ENCODE measurements around the gene POP7. TPM values are rescaled to one million over a fixed set of nuclear protein-coding genes. Genes with fewer than 3 reads are reported as not detected.
"Not testable (repeated sequence)": the region's sequence is repeated elsewhere in the genome, so short reads cannot be mapped to it uniquely, and the experiment has no call there.

Gene POP7
- total RNA-seq, 2 donors from 2014 or later: 17.1 to 20.8 TPM

DNA sequence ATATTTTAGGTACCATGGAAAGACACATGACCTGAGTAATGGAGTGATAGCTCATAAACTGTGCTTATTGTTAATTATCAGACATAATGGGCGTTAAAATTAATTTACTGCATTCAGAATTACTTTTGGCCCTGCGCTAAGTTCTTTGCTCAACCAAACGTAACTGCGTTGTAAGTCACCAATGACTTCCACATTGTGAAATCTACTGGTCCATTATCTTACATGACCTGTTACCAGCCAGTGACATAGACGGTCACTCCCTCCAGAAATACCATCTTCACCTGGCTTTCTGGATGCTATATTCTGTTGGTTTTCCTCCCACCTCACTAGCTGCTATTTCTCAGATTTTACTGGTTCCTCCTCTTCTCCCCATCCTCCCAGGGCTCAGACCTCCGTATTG is 6.9 kb upstream of the POP7 start:
- 57 to 62% methylated on average over 5 to 6 of the region's 6 CpGs for WGBS, 2 donors
- no peak for ATAC-seq
- DNase-seq: no peak
- intact Hi-C loops (cut with DNase I): no loop called here
- H3K27ac ChIP-seq: no peak overlapping the region
- no peaks in the 10 kb centered on the region for H3K9me3 ChIP-seq
- H3K4me1 ChIP-seq: peaks cover 5% of the 10 kb centered on the region
- no peaks in the 10 kb centered on the region for H3K36me3 ChIP-seq (replicated peaks in 1 of 2; ENCODE audit: insufficient read depth in 1 of 2, low read depth in 2 of 2)
- no peak for TF ChIP-seq CTCF (IDR thresholded peaks at IDR 0.05)
- TF ChIP-seq POLR2A (IDR thresholded peaks at IDR 0.05): no peak
- H3K4me3 ChIP-seq: no peak overlapping the region
- H3K27me3 ChIP-seq: no peaks in the 10 kb centered on the region

- intact Hi-C loops (cut with DNase I): loop anchor here (5.0 kb wide), 1 partner anchor 151 kb away; the partner anchor contains the start of gene SLC12A9
- H3K4me1 ChIP-seq; DNase-seq; H3K36me3 ChIP-seq (replicated peaks in 1 of 2; ENCODE audit: insufficient read depth in 1 of 2, low read depth in 2 of 2); ATAC-seq; H3K27me3 ChIP-seq; H3K9me3 ChIP-seq; H3K4me3 ChIP-seq; H3K27ac ChIP-seq: not testable (repeated sequence)
- 65 to 66% methylated on average over 3 of the region's 3 CpGs for WGBS, 2 donors
These were observed 4.8 kb upstream of the POP7 start for GRCh38 chr7:100701089-100701488.

DNA sequence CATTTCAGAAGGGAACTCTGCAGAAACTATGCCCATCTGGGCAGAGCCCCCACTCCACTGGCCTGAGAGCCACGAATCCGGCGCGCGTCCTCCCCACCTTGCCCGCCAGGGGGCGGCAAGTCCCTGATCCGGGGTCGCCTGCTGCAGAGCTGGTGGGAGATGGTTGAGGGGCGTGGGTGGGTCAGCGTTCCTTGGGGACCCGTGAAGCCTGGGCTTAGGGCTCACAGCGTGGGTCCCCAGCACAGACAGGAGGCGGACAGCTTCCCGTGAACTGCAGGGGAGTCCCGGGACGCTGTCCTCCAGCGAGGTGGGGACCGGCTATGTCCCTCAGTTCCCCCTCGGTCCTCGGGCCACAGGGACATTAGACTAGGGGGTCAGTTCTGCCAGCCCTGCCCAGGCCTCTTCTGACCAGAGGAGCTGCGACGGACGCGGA is 585 bp upstream of the POP7 start:
- no peak for TF ChIP-seq POLR2A (IDR thresholded peaks at IDR 0.05)
- peak; percentile 83 to 93 (median 88) for TF ChIP-seq CTCF (IDR thresholded peaks at IDR 0.05)
- ATAC-seq (peak; percentile 65), DNase-seq (peak; percentile 73 to 84 (median 78))
- Histone ChIP-seq H3K9me3 (no peaks in the 10 kb centered on the region), H3K27ac (peak overlapping the region; percentile 81 to 91 (median 86)), H3K4me1 (peaks cover 23% of the 10 kb centered on the region), H3K27me3 (no peaks in the 10 kb centered on the region), H3K4me3 (peak overlapping the region; percentile 54 to 96), H3K36me3 (replicated peaks in 1 of 2; ENCODE audit: insufficient read depth in 1 of 2, low read depth in 2 of 2) (no peaks in the 10 kb centered on the region)
- intact Hi-C loops (cut with DNase I): no loop called here
- 0% methylated on average over 9 to 22 of the region's 25 CpGs for WGBS, 2 donors

GRCh38 chr7:100706672-100707311 is 871 bp downstream of the POP7 start:
- intact Hi-C loops (cut with DNase I): no loop called here
- 15 to 27% methylated on average over 19 to 34 of the region's 34 CpGs for WGBS, 2 donors
- DNase-seq (peak in 3 of 4 donors; percentile 45 to 50 (median 48)), ATAC-seq (no peak)
- Histone ChIP-seq H3K4me3 (peak overlapping the region; percentile 72 to 96), H3K27me3 (no peaks in the 10 kb centered on the region), H3K27ac (peak overlapping the region in 3 of 4 donors; percentile 81 to 91 (median 89)), H3K9me3 (no peaks in the 10 kb centered on the region), H3K36me3 (replicated peaks in 1 of 2; ENCODE audit: insufficient read depth in 1 of 2, low read depth in 2 of 2) (no peaks in the 10 kb centered on the region), H3K4me1 (peaks cover 23% of the 10 kb centered on the region)
- TF ChIP-seq CTCF (IDR thresholded peaks at IDR 0.05) (no peak), POLR2A (IDR thresholded peaks at IDR 0.05) (no peak)

GRCh38 chr7:100708395-100708794 is 2.5 kb downstream of the POP7 start:
- H3K27ac ChIP-seq: no peak overlapping the region
- peaks cover 23% of the 10 kb centered on the region for H3K4me1 ChIP-seq
- no peak for TF ChIP-seq CTCF (IDR thresholded peaks at IDR 0.05)
- no peak for TF ChIP-seq POLR2A (IDR thresholded peaks at IDR 0.05)
- WGBS, 2 donors: 76 to 83% methylated on average over 6 of the region's 6 CpGs
- no peaks in the 10 kb centered on the region for H3K36me3 ChIP-seq (replicated peaks in 1 of 2; ENCODE audit: insufficient read depth in 1 of 2, low read depth in 2 of 2)
- no peak overlapping the region for H3K4me3 ChIP-seq
- H3K27me3 ChIP-seq: no peaks in the 10 kb centered on the region
- no peaks in the 10 kb centered on the region for H3K9me3 ChIP-seq
- ATAC-seq (no peak), DNase-seq (no peak)
- intact Hi-C loops (cut with DNase I): no loop called here
